Measurements from ENCODE around the gene TMEM270.

DNA sequence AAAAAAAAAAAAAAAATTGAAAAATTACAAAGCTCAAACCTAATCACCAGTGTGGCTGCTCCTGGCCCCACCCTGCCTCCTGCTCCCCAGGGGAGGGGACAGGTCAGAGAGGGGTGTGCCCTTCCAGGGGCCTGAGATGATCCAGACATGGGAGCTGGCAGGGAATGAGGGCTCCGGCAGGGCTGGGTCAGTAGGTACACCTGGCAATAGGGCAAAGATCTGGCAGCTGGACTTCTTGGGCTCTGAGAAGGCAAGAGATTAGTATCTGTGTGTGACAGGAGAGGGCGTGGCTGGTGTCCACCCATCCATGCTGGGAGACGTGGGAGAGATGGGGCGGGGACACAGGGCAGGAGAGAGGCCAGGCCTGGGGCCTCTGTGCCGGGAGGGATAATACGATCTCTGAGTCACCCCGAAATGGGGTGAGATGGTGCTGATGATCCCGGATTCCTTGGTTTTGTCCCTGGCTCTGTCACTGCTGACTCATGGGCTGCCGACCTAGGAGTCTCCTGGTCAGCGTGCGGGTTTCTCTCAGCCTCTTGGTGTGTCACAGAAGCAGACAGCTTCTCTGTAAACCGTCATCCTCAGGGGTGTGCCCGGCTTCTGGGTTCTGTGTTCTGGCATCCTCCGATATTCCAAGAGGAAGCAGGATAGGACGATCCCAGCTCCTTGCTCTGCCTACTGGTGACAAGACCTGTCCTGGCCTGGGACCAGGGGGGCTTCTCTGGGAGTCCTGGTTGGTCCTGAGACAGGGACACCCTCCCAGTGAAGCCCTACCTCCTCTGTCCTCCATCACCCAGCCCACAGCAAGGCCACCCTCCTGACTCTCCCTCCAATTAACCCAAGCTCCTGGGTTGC lies 38.4 kb upstream of the TMEM270 start:
- TF ChIP-seq POLR2A (IDR thresholded peaks at IDR 0.05) = no peak
- TF ChIP-seq, protein P1, sequence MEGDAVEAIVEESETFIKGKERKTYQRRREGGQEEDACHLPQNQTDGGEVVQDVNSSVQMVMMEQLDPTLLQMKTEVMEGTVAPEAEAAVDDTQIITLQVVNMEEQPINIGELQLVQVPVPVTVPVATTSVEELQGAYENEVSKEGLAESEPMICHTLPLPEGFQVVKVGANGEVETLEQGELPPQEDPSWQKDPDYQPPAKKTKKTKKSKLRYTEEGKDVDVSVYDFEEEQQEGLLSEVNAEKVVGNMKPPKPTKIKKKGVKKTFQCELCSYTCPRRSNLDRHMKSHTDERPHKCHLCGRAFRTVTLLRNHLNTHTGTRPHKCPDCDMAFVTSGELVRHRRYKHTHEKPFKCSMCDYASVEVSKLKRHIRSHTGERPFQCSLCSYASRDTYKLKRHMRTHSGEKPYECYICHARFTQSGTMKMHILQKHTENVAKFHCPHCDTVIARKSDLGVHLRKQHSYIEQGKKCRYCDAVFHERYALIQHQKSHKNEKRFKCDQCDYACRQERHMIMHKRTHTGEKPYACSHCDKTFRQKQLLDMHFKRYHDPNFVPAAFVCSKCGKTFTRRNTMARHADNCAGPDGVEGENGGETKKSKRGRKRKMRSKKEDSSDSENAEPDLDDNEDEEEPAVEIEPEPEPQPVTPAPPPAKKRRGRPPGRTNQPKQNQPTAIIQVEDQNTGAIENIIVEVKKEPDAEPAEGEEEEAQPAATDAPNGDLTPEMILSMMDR (IDR thresholded peaks at IDR 0.05) = no peak
